SH-SY5Y (cell line): ENCODE measurements around the gene SLC5A4.

Experiments used
- GATA2 ChIP-seq: IDR thresholded peaks from 2 replicates; pipeline ENCODE4 v1.6.1; 2011; ENCODE audit warnings: mild to moderate bottlenecking, low read depth, low read length
- GATA3 ChIP-seq: IDR thresholded peaks from 2 replicates; pipeline ENCODE4 v1.6.1; 2011; ENCODE audit warnings: low read depth, mild to moderate bottlenecking, low read length, moderate library complexity

- TF ChIP-seq GATA2 = no peak
- no peak for TF ChIP-seq GATA3
These were observed 3.6 kb upstream of the SLC5A4 start for GRCh38 chr22:32258791-32259190.
